Upper lobe of right lung (tissue), 1 donor: ENCODE measurements around the gene GALNT14. TPM values are rescaled to one million over a fixed set of nuclear protein-coding genes. Genes with fewer than 3 reads are reported as not detected.

Experiments used
- ATAC-seq: fragments of 200-7000 bp; cut with Tn5 transposase; one replicate; pipeline ENCODE4 v1.9.1; 2020; ENCODE audit warnings: mild to moderate bottlenecking, moderate library complexity
- DNase-seq: peaks from one replicate; pipeline ENCODE4 v3.0.0-alpha.2; 2020
- H3K27ac ChIP-seq: fragments of 200-600 bp; one replicate; pipeline ENCODE4 v1.8.0; 2022
- H3K27me3 ChIP-seq: fragments of 200-600 bp; one replicate; pipeline ENCODE4 v1.8.0; 2022; ENCODE audit warnings: mild to moderate bottlenecking
- H3K36me3 ChIP-seq: fragments of 200-600 bp; one replicate; pipeline ENCODE4 v1.8.0; 2022
- H3K4me1 ChIP-seq: fragments of 200-600 bp; one replicate; pipeline ENCODE4 v1.8.0; 2022
- H3K4me3 ChIP-seq: fragments of 200-600 bp; one replicate; pipeline ENCODE4 v1.8.0; 2022; ENCODE audit warnings: mild to moderate bottlenecking
- H3K9me3 ChIP-seq: fragments of 200-600 bp; one replicate; pipeline ENCODE4 v1.8.0; 2022
- intact Hi-C: fragments of 100-400 bp; cut with DNase I; formaldehyde crosslinking; loops from one replicate; pipeline ENCODE4 v1.11.0; 2022
- total RNA-seq: library from RNA; stranded (reverse); fragmentation: NEBNext Ultra II Directional; extraction: Animal tissue kit (Norgen Biotek cat#: 25700); gene quantifications from one replicate; pipeline ENCODE4 v1.2.1, GENCODE V29; 2021
- TF ChIP-seq, protein P1 (sequence below): fragments of 200-600 bp; IDR thresholded peaks from one replicate; pipeline ENCODE4 v1.8.0; 2022; ENCODE audit warnings: antibody characterized with exemption
- donor health status: DM: no; HTN: yes; CAD: no; lungs with severe emphysema.

The GALNT14 gene
- total RNA-seq, 1 donor from 2014 or later: 0.81 TPM

DNA sequence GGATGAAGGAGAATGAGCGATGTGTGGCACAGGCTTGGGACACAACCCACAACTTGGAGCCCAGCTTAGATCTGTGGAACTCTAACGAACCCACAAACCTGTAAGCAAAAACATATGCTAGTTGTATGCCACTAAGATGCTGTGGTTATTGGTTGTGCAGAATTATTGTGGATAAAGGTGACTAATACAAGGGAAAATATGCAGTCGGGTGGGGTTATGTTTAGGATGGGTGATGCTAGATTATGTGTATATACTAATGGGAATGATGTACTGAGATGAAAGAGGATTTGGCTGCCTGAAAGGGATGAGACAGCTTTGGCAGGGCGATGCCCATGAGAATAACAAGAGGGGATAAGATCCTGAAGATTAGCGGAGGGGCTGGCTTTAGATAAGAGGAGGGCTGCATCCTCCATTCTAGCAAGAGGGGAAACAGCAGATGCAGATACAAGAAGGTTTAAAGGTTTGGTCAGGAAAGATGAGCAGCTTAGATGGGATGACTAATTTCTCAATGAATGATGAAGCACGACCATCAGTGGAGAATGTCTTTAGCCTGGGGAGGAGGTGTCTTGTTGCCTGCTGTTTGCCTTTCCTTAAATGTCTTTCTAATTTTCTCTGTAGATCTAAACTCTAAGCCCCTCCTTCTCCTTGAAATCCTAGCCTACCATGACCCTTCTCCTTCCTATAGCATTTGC lies 49.6 kb downstream of the GALNT14 start:
- Histone ChIP-seq H3K9me3 (no peaks in the 10 kb centered on the region), H3K27ac (no peak overlapping the region), H3K27me3 (no peaks in the 10 kb centered on the region), H3K4me3 (no peak overlapping the region), H3K36me3 (no peaks in the 10 kb centered on the region), H3K4me1 (no peaks in the 10 kb centered on the region)
- intact Hi-C loops: no loop called here
- ATAC-seq (no peak), DNase-seq (no peak)
- TF ChIP-seq, protein P1, sequence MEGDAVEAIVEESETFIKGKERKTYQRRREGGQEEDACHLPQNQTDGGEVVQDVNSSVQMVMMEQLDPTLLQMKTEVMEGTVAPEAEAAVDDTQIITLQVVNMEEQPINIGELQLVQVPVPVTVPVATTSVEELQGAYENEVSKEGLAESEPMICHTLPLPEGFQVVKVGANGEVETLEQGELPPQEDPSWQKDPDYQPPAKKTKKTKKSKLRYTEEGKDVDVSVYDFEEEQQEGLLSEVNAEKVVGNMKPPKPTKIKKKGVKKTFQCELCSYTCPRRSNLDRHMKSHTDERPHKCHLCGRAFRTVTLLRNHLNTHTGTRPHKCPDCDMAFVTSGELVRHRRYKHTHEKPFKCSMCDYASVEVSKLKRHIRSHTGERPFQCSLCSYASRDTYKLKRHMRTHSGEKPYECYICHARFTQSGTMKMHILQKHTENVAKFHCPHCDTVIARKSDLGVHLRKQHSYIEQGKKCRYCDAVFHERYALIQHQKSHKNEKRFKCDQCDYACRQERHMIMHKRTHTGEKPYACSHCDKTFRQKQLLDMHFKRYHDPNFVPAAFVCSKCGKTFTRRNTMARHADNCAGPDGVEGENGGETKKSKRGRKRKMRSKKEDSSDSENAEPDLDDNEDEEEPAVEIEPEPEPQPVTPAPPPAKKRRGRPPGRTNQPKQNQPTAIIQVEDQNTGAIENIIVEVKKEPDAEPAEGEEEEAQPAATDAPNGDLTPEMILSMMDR: no peak

DNA sequence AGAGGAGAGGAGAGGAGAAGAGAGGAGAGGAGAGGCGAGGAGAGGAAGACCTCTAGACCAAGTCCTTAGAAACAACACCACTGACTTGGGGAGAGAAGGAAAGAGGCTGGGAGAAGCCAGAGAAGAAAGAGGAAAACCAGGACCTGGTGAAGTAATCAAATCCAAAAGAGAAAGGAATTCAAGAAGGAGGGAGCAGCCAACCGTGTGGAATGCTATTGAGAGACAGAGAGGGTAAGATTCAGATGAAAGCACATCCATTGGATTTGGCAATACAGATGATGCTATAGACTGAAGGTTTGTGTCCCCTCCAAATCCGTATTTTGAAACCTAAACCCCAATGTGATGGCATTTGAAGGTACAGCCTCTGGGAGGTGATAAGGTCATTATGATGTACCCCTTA lies 50.7 kb downstream of the GALNT14 start:
- H3K27ac ChIP-seq: no peak overlapping the region
- no peak overlapping the region for H3K4me3 ChIP-seq
- no peaks in the 10 kb centered on the region for H3K9me3 ChIP-seq
- no peaks in the 10 kb centered on the region for H3K27me3 ChIP-seq
- no peaks in the 10 kb centered on the region for H3K4me1 ChIP-seq
- DNase-seq (no peak), ATAC-seq (no peak)
- H3K36me3 ChIP-seq: no peaks in the 10 kb centered on the region
- intact Hi-C loops: no loop called here
- TF ChIP-seq, protein P1: no peak

DNA sequence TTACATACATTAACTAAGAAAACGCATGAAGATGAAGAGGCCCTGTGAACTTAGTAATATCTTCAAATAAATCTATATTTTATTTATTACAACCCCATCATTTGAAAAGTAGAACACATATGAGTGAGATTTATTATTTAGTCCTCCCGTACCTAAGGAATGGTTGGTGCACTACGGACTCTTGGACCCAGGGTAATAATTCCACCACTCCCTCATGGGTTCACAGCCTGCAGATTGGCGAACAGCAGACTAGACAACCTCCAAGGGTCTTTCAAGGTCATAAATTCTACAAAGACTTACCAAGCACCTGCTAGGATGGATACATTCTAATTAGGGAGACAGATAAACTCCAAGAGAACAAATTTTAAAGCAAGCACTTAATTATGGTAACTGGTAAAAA lies 51.6 kb downstream of the GALNT14 start:
- TF ChIP-seq, protein P1: no peak
- intact Hi-C loops: no loop called here

DNA sequence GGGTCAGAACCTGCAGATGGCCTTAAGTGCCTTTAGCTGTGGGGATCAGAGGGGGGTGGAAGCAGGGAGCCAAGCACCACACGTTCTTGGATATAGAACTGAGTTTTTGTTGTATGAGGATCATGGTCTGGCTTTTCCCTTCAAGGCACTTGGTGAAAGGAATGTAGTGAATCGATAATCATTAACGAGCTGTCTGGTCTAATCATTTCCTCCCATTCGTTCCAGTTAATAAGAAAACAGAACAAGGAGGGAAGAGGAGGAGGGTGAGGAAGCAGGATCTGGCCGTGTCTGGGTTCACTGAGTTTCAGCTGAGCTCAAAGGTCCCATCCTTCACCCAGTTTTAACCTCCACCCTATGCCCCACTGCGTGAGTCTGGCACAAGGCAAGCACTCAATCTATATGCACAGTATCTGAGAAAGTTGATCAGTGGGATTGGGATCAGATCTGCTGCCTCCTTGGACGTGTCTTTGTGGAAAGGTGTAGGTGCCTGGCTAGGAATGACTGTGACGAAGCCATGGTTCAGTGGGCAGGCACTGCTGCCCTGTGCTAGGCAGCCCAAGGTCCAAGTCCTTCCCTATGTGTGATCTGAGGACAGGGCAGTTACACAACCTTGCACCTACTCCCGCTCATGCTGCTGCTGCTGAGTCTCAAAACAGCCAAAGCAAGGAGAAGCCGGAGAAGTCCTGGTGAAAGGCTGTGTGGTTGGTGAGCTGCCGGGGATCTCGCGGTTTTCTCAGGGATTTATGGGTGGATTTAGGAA lies 54.8 kb downstream of the GALNT14 start:
- intact Hi-C loops: no loop called here
- DNase-seq (no peak), ATAC-seq (no peak)
- Histone ChIP-seq H3K9me3 (no peaks in the 10 kb centered on the region), H3K27me3 (no peaks in the 10 kb centered on the region), H3K4me3 (no peak overlapping the region), H3K36me3 (no peaks in the 10 kb centered on the region), H3K27ac (no peak overlapping the region), H3K4me1 (no peaks in the 10 kb centered on the region)
- TF ChIP-seq, protein P1: no peak

More for the DNA sequence above, 51.6 kb downstream of the GALNT14 start:
- no peak overlapping the region for H3K27ac ChIP-seq
- H3K36me3 ChIP-seq: no peaks in the 10 kb centered on the region
- DNase-seq (no peak), ATAC-seq (no peak)
- no peak overlapping the region for H3K4me3 ChIP-seq
- H3K27me3 ChIP-seq: no peaks in the 10 kb centered on the region
- H3K9me3 ChIP-seq: no peaks in the 10 kb centered on the region
- H3K4me1 ChIP-seq: no peaks in the 10 kb centered on the region

DNA sequence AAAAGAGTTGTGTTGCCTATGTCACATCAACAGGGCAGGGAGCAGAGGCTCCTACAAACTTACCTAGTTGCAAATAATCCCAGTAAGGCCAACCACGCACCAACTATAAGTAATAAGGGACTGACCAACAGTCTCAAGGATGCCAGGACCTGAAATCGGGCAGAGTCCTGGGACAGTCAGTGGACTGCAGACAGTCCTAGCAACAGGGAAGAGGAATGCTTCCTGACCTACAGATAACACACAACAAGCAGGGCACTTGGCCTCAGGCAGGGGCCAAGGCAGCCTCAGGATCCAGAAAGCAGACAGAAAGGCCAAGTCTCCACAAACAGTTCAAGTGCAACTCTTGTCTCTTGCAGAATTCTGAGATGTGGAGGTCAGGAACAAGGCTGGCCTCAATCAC lies 56.2 kb downstream of the GALNT14 start:
- Histone ChIP-seq H3K4me3 (no peak overlapping the region), H3K36me3 (no peaks in the 10 kb centered on the region), H3K27me3 (no peaks in the 10 kb centered on the region), H3K27ac (no peak overlapping the region), H3K4me1 (no peaks in the 10 kb centered on the region), H3K9me3 (no peaks in the 10 kb centered on the region)
- DNase-seq (no peak), ATAC-seq (no peak)
- TF ChIP-seq, protein P1: no peak
- intact Hi-C loops: no loop called here
